ENCODE measurements around the gene AACS.

DNA sequence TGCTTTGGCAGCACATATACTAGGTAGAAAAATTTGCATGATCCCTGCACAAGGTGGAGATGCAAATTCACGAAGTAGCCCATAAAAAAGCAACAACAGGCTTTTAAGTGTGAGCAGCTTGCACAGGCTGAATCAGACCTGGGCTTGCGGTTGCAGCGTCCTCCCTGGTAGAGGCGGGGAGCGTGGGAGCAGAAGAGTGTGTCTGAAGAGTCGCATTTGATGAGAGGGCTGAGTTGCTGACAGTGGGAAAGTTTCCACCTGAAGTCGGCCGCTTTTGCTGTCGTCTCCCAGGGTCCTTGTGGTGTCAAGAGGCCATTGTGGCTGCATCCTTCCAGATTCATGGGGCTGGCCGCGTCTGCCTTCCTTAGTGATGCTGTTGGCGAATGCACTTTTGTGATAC is 6.2 kb downstream of the AACS start:
- TF ChIP-seq, protein P1, sequence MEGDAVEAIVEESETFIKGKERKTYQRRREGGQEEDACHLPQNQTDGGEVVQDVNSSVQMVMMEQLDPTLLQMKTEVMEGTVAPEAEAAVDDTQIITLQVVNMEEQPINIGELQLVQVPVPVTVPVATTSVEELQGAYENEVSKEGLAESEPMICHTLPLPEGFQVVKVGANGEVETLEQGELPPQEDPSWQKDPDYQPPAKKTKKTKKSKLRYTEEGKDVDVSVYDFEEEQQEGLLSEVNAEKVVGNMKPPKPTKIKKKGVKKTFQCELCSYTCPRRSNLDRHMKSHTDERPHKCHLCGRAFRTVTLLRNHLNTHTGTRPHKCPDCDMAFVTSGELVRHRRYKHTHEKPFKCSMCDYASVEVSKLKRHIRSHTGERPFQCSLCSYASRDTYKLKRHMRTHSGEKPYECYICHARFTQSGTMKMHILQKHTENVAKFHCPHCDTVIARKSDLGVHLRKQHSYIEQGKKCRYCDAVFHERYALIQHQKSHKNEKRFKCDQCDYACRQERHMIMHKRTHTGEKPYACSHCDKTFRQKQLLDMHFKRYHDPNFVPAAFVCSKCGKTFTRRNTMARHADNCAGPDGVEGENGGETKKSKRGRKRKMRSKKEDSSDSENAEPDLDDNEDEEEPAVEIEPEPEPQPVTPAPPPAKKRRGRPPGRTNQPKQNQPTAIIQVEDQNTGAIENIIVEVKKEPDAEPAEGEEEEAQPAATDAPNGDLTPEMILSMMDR (IDR thresholded peaks at IDR 0.05) = no peak
- TF ChIP-seq EZH2 (IDR thresholded peaks at IDR 0.05; ENCODE audit: borderline replicate concordance, insufficient read depth, low read depth, low read length, poor library complexity, severe bottlenecking) = no peak
